ENCODE measurements around the gene LPO. TPM values are rescaled to one million over a fixed set of nuclear protein-coding genes. Genes with fewer than 3 reads are reported as not detected.

Gene LPO
- not detected for total RNA-seq
- long read RNA-seq, donor 1 = 0 reads
- long read RNA-seq, donor 2 = 0 reads

GRCh38 chr17:58238147-58238634, at the start of gene LPO:
Gene LPO (plus strand): TSS chr17:58238584. CDS start chr17:58242980, 4,396 bp downstream.
- no peak for TF ChIP-seq CTCF (IDR thresholded peaks at IDR 0.05)
- H3K4me3 ChIP-seq = no peak within 1 kb of the TSS
- H3K9me3 ChIP-seq = no peaks in the 10 kb centered on the region
- no peaks in the 10 kb centered on the region for H3K4me1 ChIP-seq (ENCODE audit: low read depth)
- no peaks in the 10 kb centered on the region for H3K36me3 ChIP-seq (ENCODE audit: low read depth)
- intact Hi-C loops (cut with DNase I, micrococcal nuclease) = no loop called here
- no peak for ATAC-seq
- no peak for DNase-seq

GRCh38 chr17:58189436-58190146, 48.8 kb upstream of the LPO start:
- intact Hi-C loops (cut with DNase I, micrococcal nuclease) = no loop called here
- no peaks in the 10 kb centered on the region for H3K9me3 ChIP-seq
- no peak for DNase-seq
- peak; percentile 45 for ATAC-seq
- no peaks in the 10 kb centered on the region for H3K4me1 ChIP-seq (ENCODE audit: low read depth)
- no peak overlapping the region for H3K4me3 ChIP-seq
- H3K36me3 ChIP-seq (ENCODE audit: low read depth) = no peaks in the 10 kb centered on the region
- TF ChIP-seq CTCF (IDR thresholded peaks at IDR 0.05) = no peak

- Histone ChIP-seq H3K36me3 (ENCODE audit: low read depth) (no peaks in the 10 kb centered on the region), H3K4me3 (no peak overlapping the region)
- DNase-seq = no peak
These were observed 47.0 kb upstream of the LPO start for GRCh38 chr17:58191241-58191896.

GRCh38 chr17:58192612-58193011, 45.8 kb upstream of the LPO start, which contains the start of gene EPX:
Gene EPX (plus strand): TSS chr17:58192726. CDS start chr17:58192847, 121 bp downstream.
- intact Hi-C loops (cut with DNase I, micrococcal nuclease) = no loop called here
- H3K36me3 ChIP-seq (ENCODE audit: low read depth) = no peaks in the 10 kb centered on the region
- DNase-seq (no peak), ATAC-seq (no peak)
- H3K9me3 ChIP-seq = no peaks in the 10 kb centered on the region
- no peak for TF ChIP-seq CTCF (IDR thresholded peaks at IDR 0.05)
- no peaks in the 10 kb centered on the region for H3K4me1 ChIP-seq (ENCODE audit: low read depth)
- H3K4me3 ChIP-seq = no peak within 1 kb of the TSS

More at GRCh38 chr17:58191241-58191896, 47.0 kb upstream of the LPO start:
- TF ChIP-seq CTCF (IDR thresholded peaks at IDR 0.05) = no peak
- intact Hi-C loops (cut with DNase I, micrococcal nuclease) = no loop called here
- Histone ChIP-seq H3K4me1 (ENCODE audit: low read depth) (no peaks in the 10 kb centered on the region), H3K9me3 (no peaks in the 10 kb centered on the region)
- ATAC-seq = no peak

GRCh38 chr17:58193641-58194255, 44.6 kb upstream of the LPO start:
- DNase-seq (no peak), ATAC-seq (no peak)
- no peak for TF ChIP-seq CTCF (IDR thresholded peaks at IDR 0.05)
- intact Hi-C loops (cut with DNase I, micrococcal nuclease) = no loop called here
- no peaks in the 10 kb centered on the region for H3K4me1 ChIP-seq (ENCODE audit: low read depth)
- H3K36me3 ChIP-seq (ENCODE audit: low read depth) = no peaks in the 10 kb centered on the region
- no peaks in the 10 kb centered on the region for H3K9me3 ChIP-seq
- H3K4me3 ChIP-seq = no peak overlapping the region
